DMS53 (cell line): ENCODE measurements around the gene GOLGA6L9.
"Not testable (repeated sequence)": the region's sequence is repeated elsewhere in the genome, so short reads cannot be mapped to it uniquely, and the experiment has no call there.

Source experiments
- DNase-seq: peaks from one replicate; lab custom pipeline; 2025; lab: John Stamatoyannopoulos, UW

Gene GOLGA6L9

DNA sequence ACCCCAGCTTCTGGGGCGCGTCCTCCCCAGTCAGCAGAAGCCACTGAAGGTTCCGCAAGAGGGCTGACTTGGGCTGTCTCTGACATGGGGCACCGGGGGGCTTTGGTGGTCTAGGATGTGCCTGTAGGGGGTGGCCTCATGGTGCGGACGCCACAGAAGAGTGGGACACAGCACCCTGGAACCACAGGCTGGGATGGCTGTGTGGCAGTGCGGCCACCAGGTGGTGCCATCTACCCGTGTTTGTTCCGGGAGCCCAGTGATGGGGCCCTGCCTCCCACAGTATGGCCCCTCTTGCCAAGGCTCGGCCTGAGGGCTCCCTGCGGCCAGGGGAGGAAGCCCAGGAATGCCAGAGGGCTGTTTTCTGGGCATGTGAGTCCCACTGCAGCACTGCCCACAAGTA is 38.6 kb downstream of the GOLGA6L9 start:
- DNase-seq, result not testable (repeated sequence)

DNA sequence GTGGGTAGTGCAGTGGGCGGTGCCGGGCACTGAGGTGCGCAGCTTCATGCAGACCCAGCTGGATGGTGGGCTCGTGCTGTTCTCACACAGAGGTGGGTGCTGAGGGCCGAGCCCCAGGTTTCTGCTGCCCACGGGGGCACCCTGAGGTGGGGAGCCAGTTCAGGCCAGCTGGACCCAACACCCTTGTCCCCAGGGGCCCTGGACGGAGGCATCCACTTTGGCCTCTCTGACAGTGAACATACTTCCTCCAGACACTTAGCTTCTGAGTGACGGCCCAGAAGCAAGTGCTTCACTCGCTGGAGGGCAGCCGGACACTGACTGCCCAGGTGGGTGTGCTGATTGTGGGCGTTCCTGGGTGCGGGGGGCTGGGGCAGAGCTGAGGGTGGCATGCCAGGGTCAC is 39.8 kb downstream of the GOLGA6L9 start:
- DNase-seq, result not testable (repeated sequence)

DNA sequence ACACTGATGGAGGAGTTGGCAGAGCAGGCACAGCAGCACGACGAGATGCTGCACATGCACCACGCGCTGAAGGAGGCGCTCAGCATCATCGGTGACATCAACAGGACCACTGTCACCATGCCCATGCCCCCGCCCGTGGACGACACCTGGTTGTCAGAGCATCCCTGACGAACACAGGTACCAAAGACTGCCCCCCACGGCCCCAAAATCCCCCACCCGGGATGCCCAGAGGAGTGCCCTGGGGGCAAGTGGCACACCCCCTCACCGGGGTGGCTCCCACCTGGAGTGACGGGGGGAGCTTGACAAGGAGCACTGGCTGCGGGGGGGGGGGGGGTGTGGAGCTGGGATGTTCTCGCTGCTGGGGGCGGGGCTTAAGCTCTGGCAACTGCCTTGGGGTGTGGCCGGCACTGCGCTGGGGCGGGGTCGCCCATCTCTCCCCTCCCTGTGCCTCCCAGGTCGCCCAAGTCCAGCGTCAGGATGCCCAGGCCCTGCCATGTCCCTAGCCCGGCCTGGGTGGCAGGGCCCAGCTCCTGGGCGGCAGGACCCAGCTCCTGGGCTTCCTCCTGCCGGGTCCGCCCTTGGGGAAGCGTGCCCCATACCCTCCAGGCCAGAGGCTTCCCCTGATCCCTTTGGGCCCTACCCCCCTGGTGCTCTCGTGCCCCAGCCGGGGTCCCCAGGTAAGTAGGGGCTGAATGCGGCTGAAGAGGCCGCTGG is 42.8 kb downstream of the GOLGA6L9 start:
- not testable (repeated sequence) for DNase-seq

DNA sequence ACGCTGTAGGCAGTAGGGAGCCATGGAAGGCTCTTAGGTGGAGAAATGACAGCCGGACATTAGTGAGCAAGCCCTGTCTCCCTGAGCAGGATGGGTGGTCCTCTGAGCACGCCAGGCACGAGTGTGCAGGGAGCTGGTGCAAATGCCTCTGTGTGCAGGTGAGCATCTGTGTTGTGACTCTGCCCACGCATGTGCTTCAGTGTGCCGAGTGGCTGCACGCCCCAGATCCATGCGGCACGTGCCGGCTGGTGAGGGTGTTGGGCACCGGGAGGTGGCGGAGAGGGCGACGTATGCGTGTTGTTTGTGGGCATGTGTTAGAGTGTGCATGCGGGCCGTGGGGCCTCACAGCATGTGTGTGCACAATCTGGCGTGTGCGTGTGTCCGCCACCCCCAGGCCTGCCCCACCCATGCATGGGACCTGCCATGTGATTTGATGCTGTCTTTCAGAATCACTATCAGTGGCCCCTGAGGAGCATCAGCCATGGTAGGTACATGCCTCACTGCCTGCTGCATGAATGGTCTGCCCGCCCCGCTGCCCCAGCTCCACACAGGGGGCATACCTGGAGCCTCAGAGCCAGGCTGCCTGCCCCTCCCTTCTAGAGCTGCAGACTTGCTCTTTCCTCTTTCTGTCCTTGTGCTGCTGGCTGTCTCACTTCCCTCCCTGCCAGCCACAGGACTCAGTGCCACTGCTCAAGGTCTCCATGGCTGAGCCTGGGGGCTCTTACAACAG is 45.1 kb downstream of the GOLGA6L9 start:
- not testable (repeated sequence) for DNase-seq

DNA sequence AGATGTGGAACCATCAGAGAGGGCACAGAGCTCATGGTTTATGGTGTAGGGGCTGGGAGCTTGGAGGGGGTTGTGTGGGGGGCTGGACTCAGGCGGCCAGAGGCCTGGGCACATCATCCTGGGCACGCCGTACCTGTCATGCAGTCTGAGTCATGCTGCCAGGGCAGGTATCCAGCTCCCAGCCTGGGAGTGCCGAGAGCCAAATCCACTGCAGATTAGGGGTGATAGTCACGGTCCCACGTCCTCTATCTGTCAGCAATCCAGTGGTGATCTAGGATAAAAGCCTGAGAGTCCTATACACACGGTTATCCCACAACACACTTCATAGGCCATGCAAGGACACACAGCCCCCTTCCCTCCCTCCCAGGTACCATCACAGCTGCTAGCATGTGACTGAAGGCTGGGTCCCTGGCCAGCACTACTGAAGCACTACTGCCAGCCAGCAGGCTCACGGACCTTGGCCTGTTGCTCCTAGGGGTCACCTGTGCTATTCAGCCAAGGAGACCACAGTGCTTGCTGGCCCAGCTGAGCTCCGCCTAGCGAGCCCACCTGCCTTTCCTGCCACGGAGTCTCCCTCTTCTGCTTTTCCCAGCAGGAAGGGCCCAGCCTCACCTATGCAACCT is 45.8 kb downstream of the GOLGA6L9 start:
- not testable (repeated sequence) for DNase-seq

DNA sequence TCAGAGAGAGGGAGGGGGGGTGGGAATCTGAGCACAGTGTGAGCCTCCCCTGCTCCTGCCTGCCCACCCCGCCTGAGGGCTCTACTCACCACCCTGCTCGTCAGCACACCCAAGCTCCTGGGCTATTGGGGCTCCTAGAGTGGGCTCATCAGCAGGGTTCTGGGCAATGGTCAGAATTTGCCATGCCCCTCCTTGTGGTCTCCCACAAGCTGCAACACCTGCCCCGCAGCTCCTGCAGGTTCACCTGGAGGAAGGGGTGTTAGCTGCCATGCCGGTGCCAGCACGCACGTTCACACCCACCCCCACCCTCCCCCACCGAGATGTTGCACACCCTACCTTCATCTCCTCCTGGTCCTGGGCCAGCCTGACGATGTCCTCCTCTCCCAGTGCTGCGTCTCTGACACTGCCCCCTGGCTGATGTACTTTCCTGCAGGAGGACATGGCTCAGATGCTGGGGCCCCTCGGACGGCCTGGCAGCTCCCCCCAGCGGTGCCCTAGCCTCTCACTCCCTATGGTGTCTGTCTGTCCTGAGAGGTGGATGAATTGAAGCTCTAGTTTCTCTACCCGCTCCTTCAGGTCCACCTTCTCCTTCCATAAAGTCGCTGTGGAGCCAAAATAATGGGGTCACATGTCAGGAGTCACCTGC is 47.2 kb downstream of the GOLGA6L9 start:
- not testable (repeated sequence) for DNase-seq

DNA sequence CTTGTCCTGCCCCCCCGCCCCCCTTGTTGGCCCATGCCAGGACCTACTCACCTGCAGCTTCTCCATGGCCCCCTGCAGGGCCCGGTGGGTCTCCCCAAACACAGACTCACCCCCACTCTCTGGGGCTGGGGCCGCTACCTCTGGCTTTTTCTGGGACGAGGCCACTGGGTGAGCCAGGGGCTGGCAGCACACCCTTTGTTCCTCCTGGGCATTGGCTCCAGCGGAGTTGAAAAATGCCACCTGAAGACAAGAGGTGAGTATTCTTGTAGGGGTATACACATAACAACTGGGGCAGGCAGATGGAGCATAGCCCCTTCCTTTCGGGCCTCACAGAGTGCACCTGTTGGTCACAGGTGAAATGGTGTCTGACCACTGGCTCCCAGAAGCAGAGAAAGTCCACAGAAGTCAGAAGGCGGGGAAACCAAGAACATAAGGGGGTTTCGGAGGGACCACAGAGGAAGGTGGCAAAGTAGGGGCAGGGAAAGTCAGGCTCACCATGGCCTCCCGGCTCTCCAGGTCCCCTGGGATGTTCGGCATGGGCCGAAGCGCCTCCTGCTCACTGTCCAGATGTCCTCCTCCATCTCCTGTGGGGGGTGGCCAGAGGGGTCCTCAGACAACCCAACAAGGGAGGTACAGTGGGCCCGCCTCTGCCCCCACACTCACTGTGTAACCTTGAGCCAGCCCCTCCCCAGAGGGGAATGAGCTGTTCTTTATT is 47.9 kb downstream of the GOLGA6L9 start:
- not testable (repeated sequence) for DNase-seq
